Keratinocyte (primary cell): ENCODE data around the gene WASF1. TPM values are rescaled to one million over a fixed set of nuclear protein-coding genes. Genes with fewer than 3 reads are reported as not detected.

Experiments used
- DNase-seq: peaks from one replicate; pipeline ENCODE4 v3.0.0-alpha.2; 2011; ENCODE audit warnings: low read depth, missing footprints, low spot score
- FAIRE-seq: peaks from 2 replicates; lab custom pipeline; 2011; peaks lifted over from hg19 to GRCh38; lab: Jason Lieb, UNC
- H2AFZ ChIP-seq: 2 replicates; pipeline ENCODE4 v1.6.0; 2012; ENCODE audit warnings: low read length, control low read depth, inconsistent platforms; ENCODE audit not compliant: control insufficient read depth
- H3K27ac ChIP-seq: 2 replicates; pipeline ENCODE4 v1.5.1; 2011; ENCODE audit warnings: low read length; ENCODE audit not compliant: control insufficient read depth, insufficient read depth
- H3K27me3 ChIP-seq: 3 replicates; pipeline ENCODE4 v1.6.0; 2011; ENCODE audit warnings: low read length; ENCODE audit not compliant: control insufficient read depth, insufficient read depth; ENCODE audit errors: extremely low read depth
- H3K36me3 ChIP-seq, 2 experiments: 2 replicates in 1 of 2; 3 replicates in 1 of 2; pipeline ENCODE4 v1.5.1; 2011; ENCODE audit warnings: low read length in 2 of 2, mild to moderate bottlenecking in 1 of 2; ENCODE audit not compliant: control insufficient read depth in 2 of 2, insufficient read depth in 2 of 2; ENCODE audit errors: extremely low read depth in 1 of 2
- H3K4me1 ChIP-seq: 3 replicates; pipeline ENCODE4 v1.5.1; 2011; ENCODE audit warnings: low read length; ENCODE audit not compliant: control insufficient read depth, insufficient read depth; ENCODE audit errors: extremely low read depth
- H3K4me2 ChIP-seq: 3 replicates; pipeline ENCODE4 v1.6.0; 2011; ENCODE audit warnings: low read depth, low read length; ENCODE audit not compliant: control insufficient read depth, insufficient read depth; ENCODE audit errors: extremely low read depth
- H3K4me3 ChIP-seq, 3 experiments: fragments of 200-600 bp in 1 of 3; sonication (generic) in 1 of 3; 2 replicates in 2 of 3; 3 replicates in 1 of 3; pipeline ENCODE4 v1.5.1; 2011 to 2016; ENCODE audit warnings: low read length in 3 of 3, mild to moderate bottlenecking in 3 of 3, control low read depth in 2 of 3, inconsistent platforms in 1 of 3, low read depth in 1 of 3, mixed read lengths in 1 of 3, mixed run types in 1 of 3, moderate library complexity in 1 of 3; ENCODE audit not compliant: control insufficient read depth in 2 of 3, insufficient read depth in 2 of 3; ENCODE audit errors: extremely low read depth in 1 of 3
- H3K79me2 ChIP-seq: 2 replicates; pipeline ENCODE4 v1.6.0; 2012; ENCODE audit warnings: low read length; ENCODE audit not compliant: control insufficient read depth, insufficient read depth
- H3K9ac ChIP-seq: 3 replicates; pipeline ENCODE4 v1.6.0; 2011; ENCODE audit warnings: low read length; ENCODE audit not compliant: control insufficient read depth, insufficient read depth; ENCODE audit errors: extremely low read depth
- H3K9me1 ChIP-seq: 3 replicates; pipeline ENCODE4 v1.6.0; 2011; ENCODE audit warnings: low read length; ENCODE audit not compliant: control insufficient read depth, insufficient read depth; ENCODE audit errors: extremely low read depth
- H3K9me3 ChIP-seq: 2 replicates; pipeline ENCODE4 v1.5.1; 2012; ENCODE audit warnings: low read depth, low read length; ENCODE audit not compliant: control insufficient read depth
- H4K20me1 ChIP-seq: 3 replicates; pipeline ENCODE4 v1.6.0; 2011; ENCODE audit warnings: low read length; ENCODE audit not compliant: control insufficient read depth, insufficient read depth; ENCODE audit errors: extremely low read depth
- CTCF ChIP-seq, 3 experiments: IDR thresholded peaks in 1 of 3; conservative IDR thresholded peaks in 1 of 3; optimal IDR thresholded peaks in 1 of 3; 2 replicates in 2 of 3; 3 replicates in 1 of 3; pipeline versions ENCODE3 to v1.5.1; 2011; ENCODE audit warnings: low read length in 3 of 3, mild to moderate bottlenecking in 3 of 3, moderate library complexity in 2 of 3, control low read depth in 1 of 3, inconsistent platforms in 1 of 3; ENCODE audit not compliant: insufficient read depth in 2 of 3; ENCODE audit errors: extremely low read depth in 1 of 3
- EZH2 ChIP-seq: IDR thresholded peaks from one replicate; pipeline ENCODE4 v1.6.1; 2012; ENCODE audit warnings: inconsistent platforms, mild to moderate bottlenecking, low read length, moderate library complexity
- dilution Hi-C: fragments of 300-500 bp; cut with MboI; formaldehyde crosslinking; loops from one replicate; pipeline ENCODE4 v1.7.0; 2020; ENCODE audit warnings: low sequenced_read_pairs; ENCODE audit not compliant: extremely low pct_ligation_motif_present
- polyA plus RNA-seq, 5 experiments: library from polyadenylated mRNA; depleted of rRNA in 3 of 5; stranded (reverse) in 3 of 5; stranded (forward) in 1 of 5; unstranded in 1 of 5; fragments of >200 nt; gene quantifications; 1 replicate in 1 of 5; 2 replicates in 3 of 5; 3 replicates in 1 of 5; pipeline versions ENCODE4 v1.2.1 to v1.2.3, GENCODE V29; 2011 to 2012; ENCODE audit warnings: missing spikeins in 2 of 5, low read depth in 1 of 5, low replicate concordance in 1 of 5

Gene WASF1
- polyA plus RNA-seq, 1 donor (not counting 4 experiments of a cell fraction or from before 2014, with no cell fraction given): 20.9 TPM

DNA sequence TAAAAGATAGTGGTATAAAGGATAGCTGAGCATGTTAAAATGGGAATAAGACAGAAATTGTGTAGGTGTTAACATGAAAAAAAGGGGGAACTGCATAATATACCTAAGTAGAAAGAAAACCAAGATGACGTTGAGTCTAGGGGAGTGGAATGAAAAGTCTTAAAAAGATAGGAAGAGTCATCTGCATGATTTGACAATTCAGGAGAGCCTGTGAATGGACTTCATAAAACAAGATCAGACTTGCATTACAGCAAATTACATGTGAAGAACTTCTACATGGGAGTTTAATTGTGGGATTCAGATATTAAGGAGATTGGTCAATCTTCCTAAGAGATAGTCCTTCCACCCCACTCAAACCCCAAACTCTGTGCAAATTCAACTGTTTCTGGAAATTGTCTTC lies 85.5 kb downstream of the WASF1 start:
- DNase-seq: no peak
- Histone ChIP-seq H3K4me2 (peak overlapping the region; percentile 29), H3K27me3 (no peaks in the 10 kb centered on the region), H3K27ac (peak overlapping the region; percentile 57), H3K9me3 (no peaks in the 10 kb centered on the region), H3K9me1 (no peaks in the 10 kb centered on the region), H3K79me2 (no peaks in the 10 kb centered on the region), H2AFZ (no peak overlapping the region), H3K4me3 (no peak overlapping the region), H3K4me1 (peaks cover 31% of the 10 kb centered on the region), H3K36me3 (no peaks in the 10 kb centered on the region), H3K9ac (no peak overlapping the region), H4K20me1 (no peaks in the 10 kb centered on the region)
- dilution Hi-C loops: no loop called here
- TF ChIP-seq EZH2 (no peak), CTCF (optimal IDR thresholded peaks at IDR 0.05 in 1 of 3, IDR thresholded peaks at IDR 0.05 in 1 of 3, conservative IDR thresholded peaks at IDR 0.05 in 1 of 3; ENCODE audit: extremely low read depth in 1 of 3, insufficient read depth in 2 of 3, low read length in 3 of 3) (no peak)
- peak; percentile 80 for FAIRE-seq

GRCh38 chr6:110090876-110091275 lies 88.6 kb downstream of the WASF1 start:
- Histone ChIP-seq H3K79me2 (no peaks in the 10 kb centered on the region), H3K27me3 (no peaks in the 10 kb centered on the region), H3K4me1 (peaks cover 6% of the 10 kb centered on the region), H3K4me3 (no peak overlapping the region), H2AFZ (no peak overlapping the region), H3K9me1 (no peaks in the 10 kb centered on the region), H3K27ac (no peak overlapping the region), H3K4me2 (no peak overlapping the region), H4K20me1 (no peaks in the 10 kb centered on the region), H3K9ac (no peak overlapping the region), H3K36me3 (no peaks in the 10 kb centered on the region), H3K9me3 (no peaks in the 10 kb centered on the region)
- dilution Hi-C loops: no loop called here
- TF ChIP-seq EZH2 (no peak), CTCF (optimal IDR thresholded peaks at IDR 0.05 in 1 of 3, IDR thresholded peaks at IDR 0.05 in 1 of 3, conservative IDR thresholded peaks at IDR 0.05 in 1 of 3; ENCODE audit: extremely low read depth in 1 of 3, insufficient read depth in 2 of 3, low read length in 3 of 3) (no peak)
- FAIRE-seq (no peak), DNase-seq (no peak)
